CD4-positive, alpha-beta T cell treated with Interleukin-15 for 4 hours (primary cell): ENCODE results near the gene PLEKHM2.
"Not testable (repeated sequence)": the region's sequence is repeated elsewhere in the genome, so short reads cannot be mapped to it uniquely, and the experiment has no call there.

Experiments
- DNase-seq: peaks from one replicate; pipeline ENCODE4 v3.0.0-alpha.2; 2020; ENCODE audit warnings: low spot score

Gene PLEKHM2

GRCh38 chr1:15676010-15676409 is 8.1 kb upstream of the PLEKHM2 start:
- DNase-seq = no peak

- no peak for DNase-seq
Observed at GRCh38 chr1:15676688-15677661, 7.1 kb upstream of the PLEKHM2 start.

GRCh38 chr1:15678578-15678977 is 5.5 kb upstream of the PLEKHM2 start:
- no peak for DNase-seq

- DNase-seq = no peak
Observed at GRCh38 chr1:15680131-15680530, 4.0 kb upstream of the PLEKHM2 start.

GRCh38 chr1:15680561-15681348 is 3.4 kb upstream of the PLEKHM2 start:
- DNase-seq = no peak

- no peak for DNase-seq
Observed at GRCh38 chr1:15681349-15682292, 2.5 kb upstream of the PLEKHM2 start.

- no peak for DNase-seq
Observed at GRCh38 chr1:15682936-15683341, 1.2 kb upstream of the PLEKHM2 start.

- DNase-seq = no peak
Observed at GRCh38 chr1:15683345-15684039, 628 bp upstream of the PLEKHM2 start.

- peak; percentile 54 for DNase-seq
Observed at GRCh38 chr1:15684468-15685291, 560 bp downstream of the PLEKHM2 start.

- no peak for DNase-seq
Observed at GRCh38 chr1:15685820-15686219, 1.7 kb downstream of the PLEKHM2 start.

- DNase-seq = no peak
Observed at GRCh38 chr1:15687446-15687845, 3.3 kb downstream of the PLEKHM2 start.

- no peak for DNase-seq
Observed at GRCh38 chr1:15690317-15690716, 6.2 kb downstream of the PLEKHM2 start.

- DNase-seq = no peak
Observed at GRCh38 chr1:15691434-15692032, 7.4 kb downstream of the PLEKHM2 start.

GRCh38 chr1:15692121-15692682 is 8.1 kb downstream of the PLEKHM2 start:
- no peak for DNase-seq

GRCh38 chr1:15693371-15693770 is 9.3 kb downstream of the PLEKHM2 start:
- DNase-seq = no peak

- DNase-seq = peak; percentile 20
Observed at GRCh38 chr1:15696956-15697521, 12.9 kb downstream of the PLEKHM2 start.

GRCh38 chr1:15698201-15698600 is 14.1 kb downstream of the PLEKHM2 start:
- no peak for DNase-seq

- DNase-seq = not testable (repeated sequence)
Observed at GRCh38 chr1:15699321-15699720, 15.2 kb downstream of the PLEKHM2 start.

- no peak for DNase-seq
Observed at GRCh38 chr1:15700508-15700907, 16.4 kb downstream of the PLEKHM2 start.
